K562 (cell line): ENCODE results near the gene SNRPD2. TPM values are rescaled to one million over a fixed set of nuclear protein-coding genes. Genes with fewer than 3 reads are reported as not detected.

Experiments
- CBX5 ChIP-seq: IDR thresholded peaks from 2 replicates; pipeline ENCODE4 v1.6.1; 2014; ENCODE audit warnings: low read depth, borderline replicate concordance
- ETV1 ChIP-seq: fragments of 450-650 bp; conservative IDR thresholded peaks from 2 replicates; pipeline ENCODE4 v1.6.1; 2016; ENCODE audit warnings: missing genetic modification characterization, control low read depth, low read depth, missing compliant biosample characterization
- FOSL1 ChIP-seq: fragments of 200-800 bp; sonication (Bioruptor generic); conservative IDR thresholded peaks from 2 replicates; pipeline ENCODE4 v1.6.1; 2016; ENCODE audit warnings: missing genetic modification characterization, missing compliant biosample characterization
- HCFC1 ChIP-seq: IDR thresholded peaks from 2 replicates; pipeline ENCODE4 v1.6.1; 2012; ENCODE audit warnings: low read depth, low read length, improper control_type of control experiment
- HDAC1 ChIP-seq, 2 experiments: fragments of 450-650 bp; IDR thresholded peaks; 2 replicates each; pipeline ENCODE4 v1.6.1; 2016 to 2017; ENCODE audit warnings: inconsistent platforms in 1 of 2, mild to moderate bottlenecking in 1 of 2, moderate library complexity in 1 of 2
- HDGF ChIP-seq: fragments of 450-650 bp; IDR thresholded peaks from 2 replicates; pipeline ENCODE4 v1.6.1; 2016
- ILF3 ChIP-seq: fragments of 450-650 bp; IDR thresholded peaks from 2 replicates; pipeline ENCODE4 v1.6.1; 2018; ENCODE audit warnings: antibody characterized with exemption, mild to moderate bottlenecking, moderate library complexity, borderline replicate concordance
- KLF13 ChIP-seq: fragments of 450-650 bp; IDR thresholded peaks from 2 replicates; pipeline ENCODE4 v1.6.1; 2016; ENCODE audit warnings: missing genetic modification characterization, low read depth, mild to moderate bottlenecking, missing compliant biosample characterization, moderate library complexity, borderline replicate concordance
- OTX1 ChIP-seq: fragments of 450-650 bp; formaldehyde crosslinking; IDR thresholded peaks from 2 replicates; pipeline ENCODE4 v1.4.0; 2022; ENCODE audit warnings: mild to moderate bottlenecking
- PHB2 ChIP-seq: fragments of 450-650 bp; IDR thresholded peaks from 2 replicates; pipeline ENCODE4 v1.6.1; 2017; ENCODE audit warnings: low read depth
- SMAD4 ChIP-seq: fragments of 250-450 bp; sonication (Bioruptor Pico); conservative IDR thresholded peaks from 2 replicates; pipeline ENCODE4 v1.8.0; 2021; ENCODE audit warnings: inconsistent platforms, mild to moderate bottlenecking, moderate library complexity
- ZNF134 ChIP-seq: fragments of 250-450 bp; sonication (Bioruptor Pico); conservative IDR thresholded peaks from 2 replicates; pipeline ENCODE4 v1.4.0; 2020
- ZNF23 ChIP-seq: fragments of 250-450 bp; sonication (Bioruptor Pico); IDR thresholded peaks from 2 replicates; pipeline ENCODE4 v1.4.0; 2020; ENCODE audit warnings: mild to moderate bottlenecking
- ZNF57 ChIP-seq: fragments of 450-650 bp; formaldehyde crosslinking; IDR thresholded peaks from 2 replicates; pipeline ENCODE4 v1.4.0; 2020; ENCODE audit warnings: mild to moderate bottlenecking, moderate library complexity
- ZNF785 ChIP-seq: fragments of 250-450 bp; sonication (Bioruptor Pico); IDR thresholded peaks from 2 replicates; pipeline ENCODE4 v1.4.0; 2020; ENCODE audit warnings: mild to moderate bottlenecking
- polyA plus RNA-seq, 8 experiments: library from polyadenylated mRNA; depleted of rRNA in 4 of 8; stranded (reverse) in 5 of 8; unstranded in 3 of 8; fragments of >200 nt; fragmentation: Nextera tagmentation in 2 of 8; fragmentation: Illumina TruSeq in 1 of 8; extraction: Ambion mirVana in 2 of 8; extraction: Trizol in 1 of 8; gene quantifications; 2 replicates each; pipeline versions ENCODE4 v1.2.1 to v1.2.3, GENCODE V29; 2011 to 2014; ENCODE audit warnings: inconsistent platforms in 1 of 8, missing spikeins in 1 of 8
- total RNA-seq, 7 experiments: library from RNA; depleted of rRNA in 6 of 7; stranded (reverse); fragments of >200 nt in 6 of 7; fragmentation: Illumina TruSeq in 2 of 7; extraction: Trizol in 2 of 7; gene quantifications; 2 replicates each; pipeline versions ENCODE4 v1.2.1 to v1.2.3, GENCODE V29; 2011 to 2021; ENCODE audit warnings: low replicate concordance in 1 of 7
- TF ChIP-seq, protein P1 (sequence below), 3 experiments: IDR thresholded peaks in 2 of 3; conservative IDR thresholded peaks in 1 of 3; 2 replicates each; pipeline ENCODE4 v1.5.1; 2011 to 2012; ENCODE audit warnings: low read length in 3 of 3, mild to moderate bottlenecking in 3 of 3, control low read depth in 2 of 3, improper control_type of control experiment in 1 of 3, inconsistent platforms in 1 of 3, low read depth in 1 of 3, mixed read lengths in 1 of 3, moderate library complexity in 1 of 3; ENCODE audit not compliant: insufficient read depth in 2 of 3
- TF ChIP-seq, protein P2 (sequence below), 2 experiments: fragments of 450-650 bp in 1 of 2; IDR thresholded peaks; 2 replicates each; pipeline ENCODE4 v1.6.1; 2011 to 2017; ENCODE audit warnings: low read depth in 2 of 2, antibody characterized with exemption in 1 of 2, borderline replicate concordance in 1 of 2, low read length in 1 of 2, mild to moderate bottlenecking in 1 of 2, mixed read lengths in 1 of 2; ENCODE audit not compliant: control insufficient read depth in 1 of 2
- TF ChIP-seq, protein P3 (sequence below): fragments of 250-450 bp; sonication (Bioruptor Pico); IDR thresholded peaks from 2 replicates; pipeline ENCODE4 v1.4.0; 2020; ENCODE audit warnings: mild to moderate bottlenecking, moderate library complexity, borderline replicate concordance

The SNRPD2 gene
- total and polyA plus RNA-seq, 9 of the 15 experiments (the other 6 are each of a cell fraction or from before 2014, with no cell fraction given) = 728 to 4,411 (median 1,029) TPM

DNA sequence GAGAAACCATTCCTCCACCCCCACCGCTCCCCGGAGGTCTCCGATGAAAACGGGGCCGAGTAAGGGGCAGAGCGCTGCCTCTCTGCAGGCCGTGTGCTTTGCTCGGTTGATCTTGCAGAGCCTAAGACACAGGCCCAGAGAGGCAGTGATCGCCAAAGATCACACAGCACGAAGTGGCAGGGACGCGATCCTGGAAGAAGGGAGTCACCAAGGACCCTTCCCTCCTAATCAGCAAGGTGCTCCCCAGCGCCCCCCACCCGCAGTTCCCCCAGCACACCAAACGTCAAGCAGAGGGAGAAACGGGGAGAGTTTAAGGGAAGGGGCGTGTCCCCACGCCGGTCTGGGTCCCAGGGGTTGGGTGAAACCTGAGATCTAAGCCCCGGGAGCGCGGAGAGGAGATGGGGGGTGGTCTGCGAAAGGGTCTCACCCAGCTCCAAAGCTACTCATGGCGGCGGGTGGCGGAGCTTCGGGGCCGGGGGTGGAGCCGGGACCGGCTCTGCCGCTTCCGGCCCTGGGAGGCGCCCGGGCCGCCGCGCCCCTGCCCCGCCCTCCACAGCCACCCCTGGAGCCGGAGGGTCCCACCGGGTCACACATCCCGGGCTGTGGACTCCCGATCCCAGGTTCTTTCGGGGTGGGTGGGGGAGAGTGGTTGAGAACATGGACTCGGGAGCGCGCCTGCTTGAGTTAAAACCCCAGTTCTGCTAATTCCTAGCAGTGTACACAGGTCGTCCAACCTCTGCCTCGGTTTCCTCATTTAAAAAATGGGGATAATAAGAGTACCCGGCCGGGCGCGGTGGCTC is 52.6 kb downstream of the SNRPD2 start, which contains the start of gene EML2 (continued):
- TF ChIP-seq PHB2 = no peak
- peak; percentile 80; the same call in 1 of the 2 replicates for TF ChIP-seq HDGF
- TF ChIP-seq KLF13 = peak; percentile 54; the same call in 1 of the 2 replicates
- TF ChIP-seq, protein P1, sequence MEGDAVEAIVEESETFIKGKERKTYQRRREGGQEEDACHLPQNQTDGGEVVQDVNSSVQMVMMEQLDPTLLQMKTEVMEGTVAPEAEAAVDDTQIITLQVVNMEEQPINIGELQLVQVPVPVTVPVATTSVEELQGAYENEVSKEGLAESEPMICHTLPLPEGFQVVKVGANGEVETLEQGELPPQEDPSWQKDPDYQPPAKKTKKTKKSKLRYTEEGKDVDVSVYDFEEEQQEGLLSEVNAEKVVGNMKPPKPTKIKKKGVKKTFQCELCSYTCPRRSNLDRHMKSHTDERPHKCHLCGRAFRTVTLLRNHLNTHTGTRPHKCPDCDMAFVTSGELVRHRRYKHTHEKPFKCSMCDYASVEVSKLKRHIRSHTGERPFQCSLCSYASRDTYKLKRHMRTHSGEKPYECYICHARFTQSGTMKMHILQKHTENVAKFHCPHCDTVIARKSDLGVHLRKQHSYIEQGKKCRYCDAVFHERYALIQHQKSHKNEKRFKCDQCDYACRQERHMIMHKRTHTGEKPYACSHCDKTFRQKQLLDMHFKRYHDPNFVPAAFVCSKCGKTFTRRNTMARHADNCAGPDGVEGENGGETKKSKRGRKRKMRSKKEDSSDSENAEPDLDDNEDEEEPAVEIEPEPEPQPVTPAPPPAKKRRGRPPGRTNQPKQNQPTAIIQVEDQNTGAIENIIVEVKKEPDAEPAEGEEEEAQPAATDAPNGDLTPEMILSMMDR (IDR thresholded peaks at IDR 0.05 in 2 of 3, conservative IDR thresholded peaks at IDR 0.05 in 1 of 3; ENCODE audit: insufficient read depth in 2 of 3, low read depth in 1 of 3, low read length in 3 of 3) = peak; percentile 30 to 56 (median 44); a peak in 5 of 6 replicates
- no peak for TF ChIP-seq ZNF57 (CRISPR knock-in tag)
- no peak for TF ChIP-seq ILF3
- TF ChIP-seq ETV1 (tag) = peak; percentile 49; the same call in 1 of the 2 replicates
- TF ChIP-seq, protein P2, sequence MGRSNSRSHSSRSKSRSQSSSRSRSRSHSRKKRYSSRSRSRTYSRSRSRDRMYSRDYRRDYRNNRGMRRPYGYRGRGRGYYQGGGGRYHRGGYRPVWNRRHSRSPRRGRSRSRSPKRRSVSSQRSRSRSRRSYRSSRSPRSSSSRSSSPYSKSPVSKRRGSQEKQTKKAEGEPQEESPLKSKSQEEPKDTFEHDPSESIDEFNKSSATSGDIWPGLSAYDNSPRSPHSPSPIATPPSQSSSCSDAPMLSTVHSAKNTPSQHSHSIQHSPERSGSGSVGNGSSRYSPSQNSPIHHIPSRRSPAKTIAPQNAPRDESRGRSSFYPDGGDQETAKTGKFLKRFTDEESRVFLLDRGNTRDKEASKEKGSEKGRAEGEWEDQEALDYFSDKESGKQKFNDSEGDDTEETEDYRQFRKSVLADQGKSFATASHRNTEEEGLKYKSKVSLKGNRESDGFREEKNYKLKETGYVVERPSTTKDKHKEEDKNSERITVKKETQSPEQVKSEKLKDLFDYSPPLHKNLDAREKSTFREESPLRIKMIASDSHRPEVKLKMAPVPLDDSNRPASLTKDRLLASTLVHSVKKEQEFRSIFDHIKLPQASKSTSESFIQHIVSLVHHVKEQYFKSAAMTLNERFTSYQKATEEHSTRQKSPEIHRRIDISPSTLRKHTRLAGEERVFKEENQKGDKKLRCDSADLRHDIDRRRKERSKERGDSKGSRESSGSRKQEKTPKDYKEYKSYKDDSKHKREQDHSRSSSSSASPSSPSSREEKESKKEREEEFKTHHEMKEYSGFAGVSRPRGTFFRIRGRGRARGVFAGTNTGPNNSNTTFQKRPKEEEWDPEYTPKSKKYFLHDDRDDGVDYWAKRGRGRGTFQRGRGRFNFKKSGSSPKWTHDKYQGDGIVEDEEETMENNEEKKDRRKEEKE (IDR thresholded peaks at IDR 0.05; ENCODE audit: borderline replicate concordance in 1 of 2, control insufficient read depth in 1 of 2, low read depth in 2 of 2, low read length in 1 of 2) = no peak
- 0 out of 2 replicates have a peak, but pooled peaks have one; percentile 25 for TF ChIP-seq FOSL1 (tag)
- no peak for TF ChIP-seq ZNF134 (CRISPR knock-in tag)
- TF ChIP-seq SMAD4 (CRISPR knock-in tag) = peak; percentile 49; the same call in 1 of the 2 replicates
- TF ChIP-seq CBX5 = no peak
- 0 out of 2 replicates have a peak, but pooled peaks have one; percentile 20 for TF ChIP-seq HCFC1
- no peak for TF ChIP-seq ZNF23
- TF ChIP-seq, protein P3, sequence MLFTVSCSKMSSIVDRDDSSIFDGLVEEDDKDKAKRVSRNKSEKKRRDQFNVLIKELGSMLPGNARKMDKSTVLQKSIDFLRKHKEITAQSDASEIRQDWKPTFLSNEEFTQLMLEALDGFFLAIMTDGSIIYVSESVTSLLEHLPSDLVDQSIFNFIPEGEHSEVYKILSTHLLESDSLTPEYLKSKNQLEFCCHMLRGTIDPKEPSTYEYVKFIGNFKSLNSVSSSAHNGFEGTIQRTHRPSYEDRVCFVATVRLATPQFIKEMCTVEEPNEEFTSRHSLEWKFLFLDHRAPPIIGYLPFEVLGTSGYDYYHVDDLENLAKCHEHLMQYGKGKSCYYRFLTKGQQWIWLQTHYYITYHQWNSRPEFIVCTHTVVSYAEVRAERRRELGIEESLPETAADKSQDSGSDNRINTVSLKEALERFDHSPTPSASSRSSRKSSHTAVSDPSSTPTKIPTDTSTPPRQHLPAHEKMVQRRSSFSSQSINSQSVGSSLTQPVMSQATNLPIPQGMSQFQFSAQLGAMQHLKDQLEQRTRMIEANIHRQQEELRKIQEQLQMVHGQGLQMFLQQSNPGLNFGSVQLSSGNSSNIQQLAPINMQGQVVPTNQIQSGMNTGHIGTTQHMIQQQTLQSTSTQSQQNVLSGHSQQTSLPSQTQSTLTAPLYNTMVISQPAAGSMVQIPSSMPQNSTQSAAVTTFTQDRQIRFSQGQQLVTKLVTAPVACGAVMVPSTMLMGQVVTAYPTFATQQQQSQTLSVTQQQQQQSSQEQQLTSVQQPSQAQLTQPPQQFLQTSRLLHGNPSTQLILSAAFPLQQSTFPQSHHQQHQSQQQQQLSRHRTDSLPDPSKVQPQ (CRISPR knock-in tag) = no peak
- TF ChIP-seq ZNF785 (CRISPR knock-in tag) = no peak
- TF ChIP-seq HDAC1 (IDR thresholded peaks at IDR 0.05) = peak in 1 of 2 experiments; percentile 72; a peak in 1 of 4 replicates
- TF ChIP-seq OTX1 (CRISPR knock-in tag) = 0 out of 2 replicates have a peak, but pooled peaks have one; percentile 13
